Transverse colon (tissue), 3 donors: ENCODE results near the gene DDX23.

Experiments
- CTCF ChIP-seq, 5 experiments: fragments of 200-600 bp in 3 of 5; fragments of 450-650 bp in 2 of 5; sonication (generic) in 3 of 5; IDR thresholded peaks; 1 replicate in 2 of 5; 2 replicates in 3 of 5; pipeline ENCODE4 v1.5.1; 2016 to 2017; ENCODE audit warnings: antibody characterized with exemption in 5 of 5, inconsistent platforms in 3 of 5, mild to moderate bottlenecking in 2 of 5, moderate library complexity in 1 of 5
- EP300 ChIP-seq: sonication (generic); formaldehyde crosslinking; IDR thresholded peaks from one replicate; pipeline ENCODE4 v1.6.1; 2017; ENCODE audit warnings: antibody characterized with exemption, low read depth

GRCh38 chr12:48816143-48816854, 35.7 kb downstream of the DDX23 start:
- no peak for TF ChIP-seq CTCF (IDR thresholded peaks at IDR 0.05)
- no peak for TF ChIP-seq EP300
